HG02885 (cell line): ENCODE data around the gene ADORA2A.

Experiments
- ATAC-seq: cut with Tn5 transposase; IDR thresholded peaks from one replicate; pipeline ENCODE4 v1.9.1; 2021; ENCODE audit warnings: mild to moderate bottlenecking; ENCODE audit not compliant: unreplicated experiment, poor library complexity

The ADORA2A gene

GRCh38 chr22:24427500-24428164 lies at the start of gene ADORA2A:
Gene ADORA2A, plus strand, starts transcription at chr22:24427599. Its CDS starts 5,806 bp downstream, at chr22:24433405.
- peak; percentile 49 for ATAC-seq

GRCh38 chr22:24379536-24379935 lies 47.9 kb upstream of the ADORA2A start:
- no peak for ATAC-seq

GRCh38 chr22:24380220-24380904 lies 47.0 kb upstream of the ADORA2A start:
- no peak for ATAC-seq

- no peak for ATAC-seq
Measured at GRCh38 chr22:24380905-24381230, 46.5 kb upstream of the ADORA2A start.

- no peak for ATAC-seq
Measured at GRCh38 chr22:24383061-24383460, 44.3 kb upstream of the ADORA2A start.

GRCh38 chr22:24384131-24384530 lies 43.3 kb upstream of the ADORA2A start:
- ATAC-seq, result no peak

GRCh38 chr22:24386937-24387471 lies 40.4 kb upstream of the ADORA2A start:
- ATAC-seq, result no peak

GRCh38 chr22:24389680-24390079 lies 37.7 kb upstream of the ADORA2A start:
- no peak for ATAC-seq

GRCh38 chr22:24390156-24390555 lies 37.2 kb upstream of the ADORA2A start:
- ATAC-seq, result no peak

GRCh38 chr22:24390576-24390975 lies 36.8 kb upstream of the ADORA2A start:
- no peak for ATAC-seq

GRCh38 chr22:24391836-24392217 lies 35.6 kb upstream of the ADORA2A start:
- no peak for ATAC-seq

GRCh38 chr22:24392218-24392931 lies 35.0 kb upstream of the ADORA2A start:
- no peak for ATAC-seq

GRCh38 chr22:24393012-24393559 lies 34.3 kb upstream of the ADORA2A start:
- no peak for ATAC-seq

GRCh38 chr22:24393848-24394247 lies 33.6 kb upstream of the ADORA2A start:
- no peak for ATAC-seq

- no peak for ATAC-seq
Measured at GRCh38 chr22:24394254-24394653, 33.1 kb upstream of the ADORA2A start.

- no peak for ATAC-seq
Measured at GRCh38 chr22:24398409-24398808, 29.0 kb upstream of the ADORA2A start.

- ATAC-seq, result no peak
Measured at GRCh38 chr22:24400034-24400725, 27.2 kb upstream of the ADORA2A start.

- ATAC-seq, result peak; percentile 57
Measured at GRCh38 chr22:24400726-24401596, 26.4 kb upstream of the ADORA2A start.

GRCh38 chr22:24401931-24402367 lies 25.4 kb upstream of the ADORA2A start:
- ATAC-seq, result no peak
